B cell (primary cell): Measurements from ENCODE around the gene ARNT2. TPM values are rescaled to one million over a fixed set of nuclear protein-coding genes. Genes with fewer than 3 reads are reported as not detected.

Experiments used
- ATAC-seq: fragments of 200-7000 bp; cut with Tn5 transposase; one replicate; pipeline ENCODE4 v1.10.0; 2021; ENCODE audit warnings: low read depth, mild to moderate bottlenecking, moderate number of reproducible peaks, moderate library complexity
- CTCF ChIA-PET: fragments of 350-600 bp; sonication (Branson Sonifier 250); formaldehyde crosslinking; loops from one replicate; lab custom pipeline; 2021; ENCODE audit warnings: antibody characterized with exemption, inconsistent platforms; lab: Charles Lee
- POLR2A ChIA-PET: fragments of 350-600 bp; sonication (Branson Sonifier 250); formaldehyde crosslinking; loops from one replicate; lab custom pipeline; 2021; ENCODE audit warnings: antibody characterized with exemption; lab: Charles Lee
- DNase-seq: peaks from one replicate; pipeline ENCODE4 v3.0.0; 2013
- H2AFZ ChIP-seq: 2 replicates; pipeline ENCODE4 v1.6.1; 2012; ENCODE audit warnings: mild to moderate bottlenecking, low read depth, low read length; ENCODE audit not compliant: insufficient read depth, poor library complexity, severe bottlenecking
- H3K27ac ChIP-seq, 2 donors: 1 replicate in 1 of 2; 2 replicates in 1 of 2; pipeline ENCODE4 v1.5.1; 2012 to 2013; ENCODE audit warnings: low read length in 2 of 2, mild to moderate bottlenecking in 2 of 2, moderate library complexity in 1 of 2
- H3K27me3 ChIP-seq, 4 experiments: fragments of 200-600 bp in 1 of 4; sonication (generic) in 1 of 4; replicated peaks in 1 of 4; 1 replicate in 2 of 4; 2 replicates in 2 of 4; pipeline versions ENCODE4 v1.6.1 to v1.7.0; 2013 to 2016; ENCODE audit warnings: low read length in 3 of 4, mild to moderate bottlenecking in 2 of 4, mixed read lengths in 1 of 4, moderate library complexity in 1 of 4; ENCODE audit not compliant: insufficient read depth in 4 of 4, control insufficient read depth in 3 of 4; ENCODE audit errors: control extremely low read depth in 1 of 4
- H3K36me3 ChIP-seq, 2 experiments: replicated peaks in 1 of 2; 1 replicate in 1 of 2; 2 replicates in 1 of 2; pipeline versions ENCODE4 v1.6.1 to v1.7.1; 2013; ENCODE audit warnings: low read length in 1 of 2; ENCODE audit not compliant: insufficient read depth in 2 of 2, control insufficient read depth in 1 of 2; ENCODE audit errors: control extremely low read depth in 1 of 2, extremely low read depth in 1 of 2
- H3K4me1 ChIP-seq, 2 donors: fragments of 200-600 bp in 1 of 2; sonication (generic) in 1 of 2; 1 replicate in 1 of 2; 2 replicates in 1 of 2; pipeline versions ENCODE4 v1.5.1 to v1.6.1; 2013 to 2017; ENCODE audit warnings: low read length in 2 of 2; ENCODE audit not compliant: control insufficient read depth in 2 of 2, insufficient read depth in 2 of 2
- H3K4me2 ChIP-seq: replicated peaks from 2 replicates; pipeline ENCODE3; 2012; ENCODE audit warnings: mild to moderate bottlenecking, low read depth, low read length; ENCODE audit not compliant: poor library complexity, severe bottlenecking
- H3K4me3 ChIP-seq, 5 experiments: fragments of 200-600 bp in 1 of 5; sonication (generic) in 1 of 5; 1 replicate in 3 of 5; 2 replicates in 2 of 5; pipeline versions ENCODE4 v1.5.1 to v1.7.0; 2011 to 2016; ENCODE audit warnings: low read length in 4 of 5, mild to moderate bottlenecking in 4 of 5, low read depth in 2 of 5, control low read depth in 1 of 5, moderate library complexity in 1 of 5; ENCODE audit not compliant: insufficient read depth in 1 of 5; ENCODE audit errors: control extremely low read depth in 1 of 5, extremely low read depth in 1 of 5
- H3K79me2 ChIP-seq: fragments of 200-600 bp; sonication (generic); one replicate; pipeline ENCODE4 v1.6.0; 2016; ENCODE audit warnings: low read length; ENCODE audit not compliant: control insufficient read depth, insufficient read depth
- H3K9ac ChIP-seq: fragments of 200-600 bp; sonication (generic); 2 replicates; pipeline ENCODE4 v1.6.1; 2017; ENCODE audit warnings: mild to moderate bottlenecking, low read length, moderate library complexity
- H3K9me3 ChIP-seq, 3 donors: one replicate each; pipeline versions ENCODE4 v1.6.1 to v1.7.1; 2013; ENCODE audit warnings: low read length in 2 of 3; ENCODE audit not compliant: control insufficient read depth in 2 of 3, insufficient read depth in 1 of 3; ENCODE audit errors: control extremely low read depth in 1 of 3
- H4K20me1 ChIP-seq: 2 replicates; pipeline ENCODE4 v1.6.0; 2012; ENCODE audit warnings: mild to moderate bottlenecking, low read length; ENCODE audit not compliant: insufficient read depth, control insufficient read depth, poor library complexity, severe bottlenecking
- H3K27ac Mint-ChIP-seq: one replicate; pipeline ENCODE4 v1.8.0; 2021; ENCODE audit warnings: mixed read lengths
- H3K27me3 Mint-ChIP-seq: one replicate; pipeline ENCODE4 v1.8.0; 2021; ENCODE audit warnings: mixed read lengths
- H3K4me1 Mint-ChIP-seq: one replicate; pipeline ENCODE4 v1.8.0; 2021; ENCODE audit warnings: mixed read lengths
- H3K4me3 Mint-ChIP-seq: one replicate; pipeline ENCODE4 v1.8.0; 2021; ENCODE audit warnings: mixed read lengths
- H3K9me3 Mint-ChIP-seq: one replicate; pipeline ENCODE4 v1.8.0; 2022; ENCODE audit warnings: mixed read lengths; ENCODE audit not compliant: insufficient read depth
- EZH2 ChIP-seq: IDR thresholded peaks from 2 replicates; pipeline ENCODE4 v1.6.1; 2012; ENCODE audit warnings: borderline replicate concordance, low read depth, mild to moderate bottlenecking, moderate library complexity, low read length; ENCODE audit not compliant: insufficient read depth, poor library complexity, severe bottlenecking
- WGBS: methylation state at CpG from one replicate; pipeline ENCODE4 v1.1.5; 2013; ENCODE audit warnings: missing lambda C conversion rate; ENCODE audit not compliant: insufficient coverage; 5-methylcytosine and 5-hydroxymethylcytosine counted together
- intact Hi-C: fragments of 100-400 bp; cut with micrococcal nuclease; formaldehyde crosslinking; loops from one replicate; pipeline ENCODE4 v1.10.0; 2022
- polyA plus RNA-seq: library from polyadenylated mRNA; depleted of rRNA; stranded (reverse); fragments of >200 nt; gene quantifications from 2 replicates; pipeline ENCODE4 v1.2.3, GENCODE V29; 2012
- total RNA-seq, 2 donors: library from RNA; stranded (reverse); fragments of 120-200 nt in 1 of 2; gene quantifications; 1 replicate in 1 of 2; 2 replicates in 1 of 2; pipeline versions ENCODE4 v1.2.3 to v1.2.4, GENCODE V29; 2013 to 2022
- TF ChIP-seq, protein P1 (sequence below): fragments of 200-600 bp; IDR thresholded peaks from one replicate; pipeline ENCODE4 v1.8.0; 2022; ENCODE audit warnings: antibody characterized with exemption, mild to moderate bottlenecking

ARNT2 gene
- total and polyA plus RNA-seq, 2 donors (not counting 1 experiment from before 2014, with no cell fraction given), result not detected

- Mint-ChIP-seq H3K9me3 (no peaks in the 10 kb centered on the region), H3K27me3 (peaks cover 25% of the 10 kb centered on the region), H3K4me1 (no peaks in the 10 kb centered on the region), H3K4me3 (no peak overlapping the region), H3K27ac (no peak overlapping the region)
- Histone ChIP-seq H3K4me1 (no peaks in the 10 kb centered on the region), H3K4me2 (no peak overlapping the region), H3K4me3 (no peak overlapping the region), H3K36me3 (no peaks in the 10 kb centered on the region), H4K20me1 (no peaks in the 10 kb centered on the region), H3K27ac (no peak overlapping the region), H3K9ac (no peak overlapping the region), H2AFZ (no peak overlapping the region), H3K79me2 (no peaks in the 10 kb centered on the region), H3K27me3 (peaks cover 0 to 5% (median 0%) of the 10 kb centered on the region in 4 experiments), H3K9me3 (no peaks in the 10 kb centered on the region)
- ATAC-seq (no peak), DNase-seq (no peak)
- 85% methylated on average over 13 of the region's 13 CpGs for WGBS
- POLR2A ChIA-PET, result no interaction called here
- CTCF ChIA-PET, result no interaction called here
- intact Hi-C loops, result no loop called here
- no peak for TF ChIP-seq EZH2
- TF ChIP-seq, protein P1, sequence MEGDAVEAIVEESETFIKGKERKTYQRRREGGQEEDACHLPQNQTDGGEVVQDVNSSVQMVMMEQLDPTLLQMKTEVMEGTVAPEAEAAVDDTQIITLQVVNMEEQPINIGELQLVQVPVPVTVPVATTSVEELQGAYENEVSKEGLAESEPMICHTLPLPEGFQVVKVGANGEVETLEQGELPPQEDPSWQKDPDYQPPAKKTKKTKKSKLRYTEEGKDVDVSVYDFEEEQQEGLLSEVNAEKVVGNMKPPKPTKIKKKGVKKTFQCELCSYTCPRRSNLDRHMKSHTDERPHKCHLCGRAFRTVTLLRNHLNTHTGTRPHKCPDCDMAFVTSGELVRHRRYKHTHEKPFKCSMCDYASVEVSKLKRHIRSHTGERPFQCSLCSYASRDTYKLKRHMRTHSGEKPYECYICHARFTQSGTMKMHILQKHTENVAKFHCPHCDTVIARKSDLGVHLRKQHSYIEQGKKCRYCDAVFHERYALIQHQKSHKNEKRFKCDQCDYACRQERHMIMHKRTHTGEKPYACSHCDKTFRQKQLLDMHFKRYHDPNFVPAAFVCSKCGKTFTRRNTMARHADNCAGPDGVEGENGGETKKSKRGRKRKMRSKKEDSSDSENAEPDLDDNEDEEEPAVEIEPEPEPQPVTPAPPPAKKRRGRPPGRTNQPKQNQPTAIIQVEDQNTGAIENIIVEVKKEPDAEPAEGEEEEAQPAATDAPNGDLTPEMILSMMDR, result no peak
Measured at GRCh38 chr15:80436511-80437307, 32.5 kb downstream of the ARNT2 start.

DNA sequence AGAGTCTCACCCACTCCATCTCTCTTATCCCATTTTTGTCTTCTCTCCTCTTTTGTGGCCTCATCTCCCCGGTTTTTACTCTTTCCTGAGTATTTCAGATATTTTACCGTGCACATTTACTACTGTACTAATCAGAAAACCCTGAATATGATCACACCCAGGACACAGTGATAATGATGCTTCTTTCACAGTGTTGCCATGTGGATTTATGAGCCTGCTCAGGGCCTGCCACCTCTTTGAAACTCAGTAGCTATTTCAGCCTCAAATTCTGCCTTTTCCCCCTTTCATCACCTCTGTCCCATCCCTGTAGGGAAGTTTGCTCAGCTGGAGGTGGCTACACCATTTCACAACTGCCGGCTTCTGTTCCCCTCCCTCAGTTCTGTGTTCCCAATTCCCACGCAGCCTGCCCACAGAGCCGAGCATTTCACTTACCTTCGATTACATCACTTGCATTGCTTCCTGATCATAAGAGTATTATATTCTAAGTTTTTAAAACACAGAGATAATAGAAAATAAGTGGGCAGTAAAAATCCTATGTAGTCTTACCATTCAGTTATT, 33.2 kb downstream of the ARNT2 start:
- Histone ChIP-seq H3K9ac (no peak overlapping the region), H3K4me3 (no peak overlapping the region), H3K4me1 (no peaks in the 10 kb centered on the region), H3K4me2 (no peak overlapping the region), H3K36me3 (no peaks in the 10 kb centered on the region), H3K27me3 (peaks cover 0 to 5% (median 0%) of the 10 kb centered on the region in 4 experiments), H2AFZ (no peak overlapping the region), H3K79me2 (no peaks in the 10 kb centered on the region), H4K20me1 (no peaks in the 10 kb centered on the region), H3K27ac (no peak overlapping the region), H3K9me3 (no peaks in the 10 kb centered on the region)
- ChIA-PET CTCF (interaction anchor here (0.6 kb wide), 1 partner anchor 831 kb away, joined by 3 read pairs; no protein-coding TSS in a partner anchor), POLR2A (no interaction called here)
- TF ChIP-seq, protein P1, result no peak
- TF ChIP-seq EZH2, result no peak
- intact Hi-C loops, result no loop called here
- no CpG with 5 or more reads among the region's 6 CpGs for WGBS
- Mint-ChIP-seq H3K9me3 (no peaks in the 10 kb centered on the region), H3K27ac (no peak overlapping the region), H3K4me1 (no peaks in the 10 kb centered on the region), H3K27me3 (peaks cover 29% of the 10 kb centered on the region), H3K4me3 (no peak overlapping the region)
- no peak for DNase-seq
- no peak for ATAC-seq
